ENCODE measurements around the gene SMG6.

GRCh38 chr17:2212400-2212981 is 91.1 kb downstream of the SMG6 start:
- no peak for TF ChIP-seq CTCF (conservative IDR thresholded peaks at IDR 0.05; ENCODE audit: low read depth, low read length)
- TF ChIP-seq EZH2 (IDR thresholded peaks at IDR 0.05; ENCODE audit: borderline replicate concordance, low read depth, low read length, poor library complexity, severe bottlenecking) = no peak
